Activated naive CD8-positive, alpha-beta T cell treated with anti-CD3 and anti-CD28 coated beads for 36 hours (primary cell): ENCODE results near the gene CELF2. TPM values are rescaled to one million over a fixed set of nuclear protein-coding genes. Genes with fewer than 3 reads are reported as not detected.
"Not testable (repeated sequence)": the region's sequence is repeated elsewhere in the genome, so short reads cannot be mapped to it uniquely, and the experiment has no call there.

ENCODE experiments used
- DNase-seq: peaks from one replicate; pipeline ENCODE4 v3.0.0; 2021
- H3K27ac Mint-ChIP-seq: one replicate; pipeline ENCODE4 v1.8.0; 2022; ENCODE audit warnings: mild to moderate bottlenecking, moderate library complexity, mixed read lengths
- H3K27me3 Mint-ChIP-seq: one replicate; pipeline ENCODE4 v1.8.0; 2022; ENCODE audit warnings: mild to moderate bottlenecking, mixed read lengths
- H3K36me3 Mint-ChIP-seq: one replicate; pipeline ENCODE4 v1.8.0; 2021; ENCODE audit warnings: mild to moderate bottlenecking, mixed read lengths
- H3K4me1 Mint-ChIP-seq: one replicate; pipeline ENCODE4 v1.8.0; 2021; ENCODE audit warnings: mixed read lengths
- H3K4me3 Mint-ChIP-seq: one replicate; pipeline ENCODE4 v1.8.0; 2022; ENCODE audit warnings: mild to moderate bottlenecking, moderate library complexity, mixed read lengths
- H3K9me3 Mint-ChIP-seq: one replicate; pipeline ENCODE4 v1.8.0; 2022; ENCODE audit warnings: mixed read lengths
- total RNA-seq, 2 experiments: library from RNA; stranded (reverse); gene quantifications; one replicate each; pipeline ENCODE4 v1.2.3, GENCODE V29; 2021

The CELF2 gene
- total RNA-seq, 2 experiments from 2014 or later, result 137 to 139 TPM

DNA sequence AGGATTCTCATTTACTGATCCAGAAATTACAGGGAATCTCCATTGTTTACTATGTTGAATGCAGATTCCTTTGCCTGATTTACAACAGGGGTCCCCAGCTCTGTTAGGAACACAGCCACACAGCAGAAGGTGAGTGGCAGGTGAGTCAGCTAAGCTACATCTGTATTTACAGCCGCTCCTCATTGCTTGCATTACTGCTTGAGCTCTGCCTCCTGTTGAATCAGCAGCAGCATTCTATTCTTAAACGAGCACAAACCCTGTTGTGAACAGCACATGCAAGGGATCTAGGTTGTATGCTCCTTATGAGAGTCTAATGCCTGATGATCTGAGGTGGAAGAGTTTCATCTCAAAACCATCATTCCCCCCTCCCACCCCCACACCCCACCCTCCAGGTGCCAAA lies 23.3 kb upstream of the CELF2 start:
- Mint-ChIP-seq H3K27ac (no peak overlapping the region), H3K4me3 (no peak overlapping the region), H3K36me3 (no peaks in the 10 kb centered on the region), H3K27me3 (peaks cover 29% of the 10 kb centered on the region), H3K9me3 (peaks cover 2% of the 10 kb centered on the region), H3K4me1 (no peaks in the 10 kb centered on the region)
- no peak for DNase-seq

DNA sequence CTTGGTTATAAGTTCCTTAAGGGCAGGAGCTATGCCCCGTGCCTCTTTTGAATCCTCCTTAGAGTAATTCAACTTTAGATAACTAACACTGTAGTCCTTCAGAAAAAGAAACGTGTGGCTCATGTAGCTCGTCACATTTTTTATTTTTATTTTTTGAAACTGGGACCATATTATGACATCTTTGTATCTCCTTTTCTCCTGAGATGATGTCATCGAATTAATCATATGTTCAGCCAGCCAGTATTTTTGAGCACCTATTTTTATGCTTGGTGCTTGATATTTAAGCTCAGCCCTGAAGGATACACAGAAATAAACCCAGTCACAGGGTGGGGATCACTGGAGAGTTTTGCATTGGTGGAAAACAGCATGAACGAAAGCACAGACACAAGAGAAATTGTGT lies 22.6 kb upstream of the CELF2 start:
- no peak overlapping the region for H3K4me3 Mint-ChIP-seq
- H3K4me1 Mint-ChIP-seq, result no peaks in the 10 kb centered on the region
- H3K27me3 Mint-ChIP-seq, result peaks cover 29% of the 10 kb centered on the region
- no peak for DNase-seq
- H3K9me3 Mint-ChIP-seq, result peaks cover 2% of the 10 kb centered on the region
- no peaks in the 10 kb centered on the region for H3K36me3 Mint-ChIP-seq
- H3K27ac Mint-ChIP-seq, result no peak overlapping the region

DNA sequence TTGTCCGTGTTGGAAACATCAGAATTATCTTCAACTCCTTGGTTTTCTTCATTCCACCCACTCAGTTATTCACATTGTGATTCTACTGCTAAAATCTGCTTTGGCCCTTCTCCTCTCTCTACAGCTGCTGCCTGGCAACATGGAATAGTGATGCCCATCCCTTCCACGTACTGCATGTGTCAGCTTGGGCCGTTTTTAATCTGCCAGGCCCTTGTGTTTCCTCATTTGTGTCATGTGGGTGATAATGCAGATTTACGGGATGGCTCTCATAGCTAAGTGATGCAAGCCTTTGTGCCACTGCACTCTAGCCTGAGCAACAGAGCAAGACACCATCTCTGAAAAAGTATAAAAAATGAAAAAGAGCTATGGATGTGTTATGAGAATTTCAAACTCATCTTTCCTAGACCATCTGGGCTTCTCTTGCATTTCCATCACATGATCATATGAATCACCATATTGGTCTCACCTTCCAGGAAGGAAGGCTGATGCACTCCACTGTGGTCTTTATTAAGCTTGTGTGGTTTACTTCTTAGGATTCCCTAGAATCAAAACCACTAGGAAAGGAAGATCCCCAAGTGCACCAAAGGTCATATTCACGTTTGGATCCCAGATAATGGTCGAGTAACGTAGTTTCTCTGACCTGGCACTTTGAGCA lies 20.6 kb upstream of the CELF2 start:
- peaks cover 2% of the 10 kb centered on the region for H3K9me3 Mint-ChIP-seq
- H3K4me1 Mint-ChIP-seq, result no peaks in the 10 kb centered on the region
- H3K27me3 Mint-ChIP-seq, result peaks cover 17% of the 10 kb centered on the region
- no peaks in the 10 kb centered on the region for H3K36me3 Mint-ChIP-seq
- DNase-seq, result no peak
- no peak overlapping the region for H3K4me3 Mint-ChIP-seq
- H3K27ac Mint-ChIP-seq, result no peak overlapping the region

DNA sequence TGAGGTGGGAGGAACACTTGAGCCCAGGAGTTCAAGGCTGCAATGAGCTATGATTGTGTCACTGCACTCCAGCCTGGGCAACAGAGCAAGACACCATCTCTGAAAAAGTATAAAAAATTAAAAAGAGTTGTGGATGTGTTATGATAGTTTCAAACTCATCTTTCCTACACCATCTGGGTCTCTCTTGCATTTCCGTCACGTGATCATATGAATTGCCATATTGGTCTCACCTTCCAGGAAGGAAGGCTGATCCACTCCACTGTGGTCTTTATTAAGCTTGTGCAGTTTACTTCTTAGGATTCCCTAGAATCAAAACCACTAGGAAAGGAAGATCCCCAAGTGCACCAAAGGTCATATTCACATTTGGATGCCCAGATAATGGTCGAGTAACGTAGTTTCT lies 18.2 kb upstream of the CELF2 start:
- not testable (repeated sequence) for H3K4me1 Mint-ChIP-seq, DNase-seq, H3K4me3 Mint-ChIP-seq, H3K36me3 Mint-ChIP-seq, H3K9me3 Mint-ChIP-seq, H3K27ac Mint-ChIP-seq
- peaks cover 14% of the 10 kb centered on the region for H3K27me3 Mint-ChIP-seq

DNA sequence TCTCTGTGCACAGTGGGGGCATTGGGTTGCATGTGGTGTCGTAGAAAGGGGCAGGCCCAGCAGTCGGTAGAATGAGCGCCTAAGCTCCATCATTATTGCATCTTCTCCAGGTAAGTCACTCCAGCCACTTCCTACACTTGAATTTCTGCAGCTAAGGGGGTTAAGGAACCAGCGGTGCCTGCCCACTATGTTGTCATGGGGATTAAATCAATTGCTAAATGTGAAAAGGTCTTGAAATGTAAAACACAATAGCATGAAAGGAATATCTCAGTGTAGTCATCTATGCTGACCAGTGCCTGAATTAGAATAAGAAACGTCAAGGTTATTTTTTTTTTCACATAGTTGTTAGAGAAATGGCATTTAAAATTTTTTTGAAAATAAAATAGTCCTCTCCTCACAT lies 15.2 kb upstream of the CELF2 start:
- no peaks in the 10 kb centered on the region for H3K36me3 Mint-ChIP-seq
- no peaks in the 10 kb centered on the region for H3K4me1 Mint-ChIP-seq
- no peak for DNase-seq

DNA sequence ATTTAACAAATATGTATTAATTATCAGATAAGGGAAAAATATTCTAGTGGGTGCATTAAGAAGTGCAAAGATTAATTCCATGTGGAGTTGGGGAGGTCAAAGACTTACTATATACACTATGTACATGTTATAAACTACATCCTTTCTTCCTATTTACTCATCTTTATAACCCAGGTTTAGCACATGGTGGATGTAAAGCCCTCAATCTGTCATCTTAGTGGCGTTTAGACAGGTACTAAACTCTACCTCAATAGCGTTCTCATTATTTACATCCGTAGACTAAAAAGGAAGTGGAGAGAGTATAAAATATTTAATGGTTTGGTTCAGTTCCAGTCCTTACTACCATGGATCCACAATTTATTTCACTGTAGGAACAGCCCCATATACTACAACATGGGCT lies 14.8 kb upstream of the CELF2 start:
- Mint-ChIP-seq H3K9me3 (no peaks in the 10 kb centered on the region), H3K27me3 (peaks cover 31% of the 10 kb centered on the region), H3K4me1 (no peaks in the 10 kb centered on the region), H3K4me3 (no peak overlapping the region), H3K36me3 (no peaks in the 10 kb centered on the region), H3K27ac (no peak overlapping the region)
- no peak for DNase-seq

More for the DNA sequence above, 15.2 kb upstream of the CELF2 start:
- no peaks in the 10 kb centered on the region for H3K9me3 Mint-ChIP-seq
- H3K27ac Mint-ChIP-seq, result no peak overlapping the region
- H3K4me3 Mint-ChIP-seq, result no peak overlapping the region
- H3K27me3 Mint-ChIP-seq, result peaks cover 29% of the 10 kb centered on the region

DNA sequence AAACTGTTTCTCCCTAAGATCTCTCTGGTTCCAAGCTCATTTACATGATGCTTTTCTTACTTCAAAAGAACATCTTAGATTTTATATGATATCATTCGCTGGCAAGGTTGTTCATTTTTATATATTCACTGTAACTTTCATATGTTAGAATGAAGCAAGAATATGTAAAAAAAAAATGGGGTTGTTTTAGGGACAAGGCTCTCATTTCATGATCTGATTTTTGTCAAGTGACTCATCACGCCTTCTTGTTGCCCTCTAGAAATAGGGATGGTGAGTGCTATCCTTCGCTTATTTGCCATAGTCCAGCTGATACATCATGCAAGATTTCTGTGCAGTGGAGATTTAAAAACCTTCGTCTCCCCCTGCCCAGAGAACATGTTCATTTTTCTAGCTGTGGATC lies 14.0 kb upstream of the CELF2 start:
- Mint-ChIP-seq H3K36me3 (no peaks in the 10 kb centered on the region), H3K9me3 (no peaks in the 10 kb centered on the region), H3K27ac (no peak overlapping the region), H3K4me1 (peaks cover 2% of the 10 kb centered on the region), H3K4me3 (no peak overlapping the region), H3K27me3 (peaks cover 37% of the 10 kb centered on the region)
- no peak for DNase-seq

DNA sequence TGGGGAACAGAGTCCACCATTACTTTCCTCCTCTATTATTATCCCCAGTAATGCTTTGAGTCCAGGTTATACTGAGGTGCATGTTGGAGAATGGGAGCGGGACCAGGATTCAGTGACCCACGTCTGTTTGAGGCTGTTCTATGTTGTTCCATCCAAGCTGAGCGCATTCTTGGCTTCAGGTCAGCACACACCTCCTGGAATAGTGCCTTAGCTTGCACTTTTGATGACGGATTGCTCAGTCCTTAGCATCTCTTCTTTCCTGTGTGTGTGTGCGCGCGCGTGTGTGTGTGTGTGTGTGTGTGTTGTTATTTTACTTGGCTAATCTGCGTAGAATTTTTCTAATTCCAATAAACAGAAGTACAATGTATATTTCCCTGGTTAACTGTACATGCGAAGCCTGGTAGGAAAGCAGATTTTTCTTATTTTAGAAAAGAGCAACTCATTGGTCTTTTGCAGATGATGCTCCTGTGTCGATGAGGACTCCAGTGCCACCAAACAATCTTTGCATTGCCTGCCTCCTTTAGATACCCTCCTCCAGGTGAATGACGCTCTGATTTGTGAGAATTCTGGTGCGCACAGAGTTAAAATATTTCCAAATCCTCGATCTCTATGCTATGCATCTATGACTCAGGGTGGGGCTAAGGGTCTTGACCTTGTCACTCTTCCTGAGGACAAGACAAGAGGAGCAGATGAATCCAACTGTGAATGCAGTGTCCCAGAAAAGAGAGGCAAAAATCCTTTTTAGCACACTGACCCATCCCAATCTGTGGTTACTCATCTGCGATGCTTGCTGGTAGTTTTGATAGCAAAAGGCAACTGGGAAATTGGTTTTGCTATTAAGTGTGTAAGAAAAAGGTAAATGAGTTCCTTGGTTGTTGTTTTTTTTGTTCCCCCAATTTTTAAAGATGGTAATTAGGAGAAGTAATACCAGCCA lies 13.3 kb upstream of the CELF2 start:
- no peak for DNase-seq
- H3K4me3 Mint-ChIP-seq, result no peak overlapping the region
- H3K27ac Mint-ChIP-seq, result no peak overlapping the region
- peaks cover 42% of the 10 kb centered on the region for H3K27me3 Mint-ChIP-seq
- H3K4me1 Mint-ChIP-seq, result peaks cover 3% of the 10 kb centered on the region
- no peaks in the 10 kb centered on the region for H3K9me3 Mint-ChIP-seq
- H3K36me3 Mint-ChIP-seq, result no peaks in the 10 kb centered on the region

DNA sequence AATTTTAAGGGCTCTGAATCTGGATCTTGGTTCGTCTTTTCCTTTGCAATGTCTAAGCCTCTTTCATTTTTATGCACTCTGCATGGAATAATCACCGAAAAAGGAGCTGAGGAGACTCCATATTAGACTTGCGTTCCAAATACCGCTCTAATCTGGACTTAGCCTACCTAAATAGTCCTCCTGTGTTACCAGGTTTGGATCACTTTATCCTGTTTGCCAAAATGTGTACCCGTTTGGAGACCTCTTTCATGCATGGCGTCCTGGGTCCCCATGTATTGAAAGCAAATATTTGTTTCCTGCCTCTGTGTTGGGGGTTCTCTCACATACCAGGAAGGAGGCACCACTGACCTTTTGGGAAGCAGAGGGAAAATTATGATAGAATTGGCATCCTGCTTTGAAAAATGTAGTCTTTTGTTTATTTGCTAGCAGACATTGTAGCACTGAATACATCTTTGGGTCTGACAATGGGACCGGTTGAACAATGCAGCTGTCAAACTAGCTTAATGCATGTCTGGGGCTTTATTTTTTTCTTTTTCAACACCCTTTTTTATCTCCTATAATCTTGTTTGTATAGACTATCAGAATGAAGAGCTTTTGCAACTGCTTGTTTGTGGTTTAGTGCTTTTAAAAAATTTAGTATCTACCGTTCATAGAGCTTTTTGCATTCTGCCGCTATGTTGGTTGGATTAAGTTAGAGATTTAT lies 11.8 kb upstream of the CELF2 start:
- no peak overlapping the region for H3K4me3 Mint-ChIP-seq
- no peak for DNase-seq
- peaks cover 51% of the 10 kb centered on the region for H3K27me3 Mint-ChIP-seq
- H3K36me3 Mint-ChIP-seq, result no peaks in the 10 kb centered on the region
- H3K9me3 Mint-ChIP-seq, result no peaks in the 10 kb centered on the region
- peaks cover 7% of the 10 kb centered on the region for H3K4me1 Mint-ChIP-seq
- H3K27ac Mint-ChIP-seq, result no peak overlapping the region

DNA sequence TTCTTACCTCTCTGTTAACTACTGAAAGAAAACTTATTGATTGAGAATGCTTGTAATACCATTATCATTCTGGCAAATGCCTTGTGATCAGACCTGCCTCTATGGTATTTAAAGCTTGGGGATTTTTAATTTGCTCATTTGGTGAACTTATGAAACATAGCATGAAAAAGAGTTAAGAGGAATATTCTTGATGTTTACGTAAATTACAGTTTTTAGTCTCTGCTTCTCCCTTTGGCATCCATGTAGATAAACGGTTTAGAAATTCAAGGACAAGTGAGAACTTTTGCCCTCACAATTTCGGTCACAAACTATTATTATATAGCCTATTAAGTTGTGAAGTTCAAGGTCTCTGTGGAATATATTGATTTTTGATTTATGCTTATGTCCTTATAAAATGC lies 11.2 kb upstream of the CELF2 start:
- Mint-ChIP-seq H3K27me3 (peaks cover 57% of the 10 kb centered on the region), H3K4me3 (no peak overlapping the region), H3K4me1 (peaks cover 7% of the 10 kb centered on the region), H3K36me3 (no peaks in the 10 kb centered on the region), H3K9me3 (no peaks in the 10 kb centered on the region), H3K27ac (no peak overlapping the region)
- DNase-seq, result no peak

DNA sequence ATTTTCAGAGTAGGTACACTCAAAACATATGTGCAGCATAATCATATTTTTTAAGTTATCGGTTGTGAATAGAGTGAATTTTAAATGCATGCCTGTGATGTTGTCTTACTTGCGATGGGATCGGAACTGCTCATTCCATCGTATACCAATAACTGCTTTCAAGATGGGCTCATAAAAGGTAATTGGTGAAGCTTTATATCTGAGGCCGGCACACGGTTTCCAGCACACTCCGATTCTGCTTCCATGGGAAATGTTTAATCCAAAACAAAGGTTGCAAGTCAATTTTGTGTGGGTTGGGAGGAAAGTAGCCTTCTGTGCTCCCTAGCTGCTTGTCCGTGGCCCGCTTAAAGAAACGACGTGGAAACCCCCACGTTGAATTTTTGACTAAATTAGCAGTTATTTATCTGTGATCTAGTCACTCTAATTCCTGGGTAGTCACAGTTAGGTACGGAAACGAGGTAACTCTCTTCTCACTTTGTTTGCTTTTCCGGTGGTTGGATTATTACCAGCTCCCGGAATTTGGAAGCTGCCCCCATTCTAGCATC lies 10.1 kb upstream of the CELF2 start:
- Mint-ChIP-seq H3K4me3 (no peak overlapping the region), H3K4me1 (peaks cover 11% of the 10 kb centered on the region)
- DNase-seq, result no peak

DNA sequence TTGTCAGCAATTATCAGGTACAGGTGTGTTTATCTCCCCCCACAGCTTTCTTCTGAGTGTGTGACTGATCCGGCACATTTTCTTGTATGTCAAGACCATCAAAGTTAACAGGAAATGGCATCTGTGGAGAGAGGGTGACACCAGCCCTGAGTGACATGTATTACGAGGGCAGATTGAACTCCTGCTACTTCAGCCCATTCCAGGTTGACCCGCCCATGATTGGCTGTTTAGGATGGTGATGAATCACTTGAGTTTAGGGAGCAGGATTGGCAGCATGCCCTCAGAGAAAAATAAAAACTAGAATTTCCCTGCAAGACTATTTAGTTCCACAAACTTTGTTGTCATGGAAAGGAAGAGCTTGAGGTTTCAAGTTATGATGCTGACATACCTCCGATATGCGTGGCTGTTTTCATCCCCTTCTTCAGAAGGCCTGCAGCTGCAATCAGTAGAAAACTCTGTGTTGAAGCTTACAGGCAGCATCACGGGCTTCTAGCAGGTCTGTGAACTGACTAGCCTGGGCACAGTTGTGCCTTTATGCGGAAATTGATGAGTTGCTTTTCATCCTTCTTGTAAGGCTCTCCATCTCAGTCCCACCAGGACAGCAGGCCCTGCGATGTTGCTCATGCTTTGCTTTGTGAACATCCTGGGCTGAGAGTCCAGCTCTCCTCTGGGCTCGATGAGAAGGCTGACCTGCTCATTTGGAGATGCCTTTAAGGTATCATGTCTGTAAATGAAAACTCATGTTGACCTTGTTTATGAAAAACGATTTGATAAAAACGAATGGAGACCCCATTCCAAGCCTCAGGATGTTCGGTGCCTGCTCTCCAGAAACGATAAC lies 8.0 kb upstream of the CELF2 start:
- H3K27me3 Mint-ChIP-seq, result peaks cover 84% of the 10 kb centered on the region
- DNase-seq, result no peak
- H3K4me3 Mint-ChIP-seq, result no peak overlapping the region

More for the DNA sequence above, 10.1 kb upstream of the CELF2 start:
- Mint-ChIP-seq H3K9me3 (no peaks in the 10 kb centered on the region), H3K27ac (no peak overlapping the region), H3K27me3 (peaks cover 67% of the 10 kb centered on the region), H3K36me3 (no peaks in the 10 kb centered on the region)

DNA sequence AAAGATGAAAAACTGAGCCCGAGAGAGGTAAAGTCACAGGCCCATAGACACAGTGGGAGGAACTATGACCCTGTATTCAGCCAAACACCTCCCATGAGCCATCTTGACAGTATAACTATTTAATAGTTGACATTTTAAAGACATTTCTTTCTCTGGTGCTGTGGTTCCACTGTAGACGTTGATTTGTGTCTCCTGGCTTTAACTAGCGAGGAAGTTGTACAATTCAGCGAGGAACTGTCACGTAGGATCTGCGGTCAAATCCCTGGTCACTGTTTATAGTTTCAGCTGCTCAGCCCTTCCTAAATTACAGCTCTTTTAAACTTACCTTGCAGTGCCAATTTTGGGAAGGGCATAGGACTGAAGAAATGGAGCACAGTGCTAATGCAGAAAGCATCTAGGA lies 7.1 kb upstream of the CELF2 start:
- Mint-ChIP-seq H3K4me1 (peaks cover 11% of the 10 kb centered on the region), H3K27me3 (peaks cover 83% of the 10 kb centered on the region), H3K27ac (no peak overlapping the region), H3K4me3 (no peak overlapping the region), H3K36me3 (no peaks in the 10 kb centered on the region), H3K9me3 (no peaks in the 10 kb centered on the region)
- DNase-seq, result no peak

More for the DNA sequence above, 8.0 kb upstream of the CELF2 start:
- no peak overlapping the region for H3K27ac Mint-ChIP-seq
- H3K36me3 Mint-ChIP-seq, result no peaks in the 10 kb centered on the region
- peaks cover 11% of the 10 kb centered on the region for H3K4me1 Mint-ChIP-seq
- no peaks in the 10 kb centered on the region for H3K9me3 Mint-ChIP-seq

DNA sequence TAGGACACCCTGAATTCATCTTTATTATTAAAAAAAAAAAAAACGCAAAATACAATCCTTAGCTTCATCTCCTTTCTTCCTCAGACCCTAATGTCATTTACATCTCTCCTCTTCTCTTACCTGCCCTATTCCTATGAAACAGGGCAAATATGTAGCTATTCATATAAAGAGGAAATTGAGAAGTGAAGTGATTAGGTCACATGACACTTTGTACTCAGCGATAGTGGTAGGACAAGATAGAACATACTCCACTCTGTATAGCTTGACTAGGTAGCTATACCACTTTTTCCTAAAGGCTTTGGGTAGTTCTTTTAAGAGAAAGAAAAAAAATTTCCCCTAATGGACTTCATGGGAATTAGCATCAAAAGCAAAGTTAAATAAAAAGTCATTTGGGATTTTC lies 6.2 kb upstream of the CELF2 start:
- Mint-ChIP-seq H3K27ac (no peak overlapping the region), H3K36me3 (no peaks in the 10 kb centered on the region), H3K4me3 (no peak overlapping the region), H3K27me3 (peaks cover 83% of the 10 kb centered on the region), H3K4me1 (peaks cover 11% of the 10 kb centered on the region), H3K9me3 (no peaks in the 10 kb centered on the region)
- no peak for DNase-seq
